Liver (tissue), 3 donors: ENCODE data around the gene STX11.

Experiments used
- ATF3 ChIP-seq: IDR thresholded peaks from 2 replicates; pipeline ENCODE4 v1.6.1; 2016; ENCODE audit warnings: antibody characterized with exemption
- CTCF ChIP-seq: fragments of 150-350 bp; IDR thresholded peaks from 2 replicates; pipeline ENCODE4 v1.5.1; 2017; ENCODE audit warnings: improper control_type of control experiment, low read depth, low read length; ENCODE audit not compliant: missing input control
- EGR1 ChIP-seq, 2 donors: IDR thresholded peaks; 2 replicates each; pipeline ENCODE4 v1.6.1; 2016 to 2018; ENCODE audit warnings: antibody characterized with exemption in 2 of 2, low read depth in 2 of 2
- GABPA ChIP-seq, 2 donors: IDR thresholded peaks in 1 of 2; conservative IDR thresholded peaks in 1 of 2; 2 replicates each; pipeline ENCODE4 v1.6.1; 2016; ENCODE audit warnings: antibody characterized with exemption in 2 of 2, mild to moderate bottlenecking in 1 of 2, moderate library complexity in 1 of 2
- JUND ChIP-seq, 2 donors: IDR thresholded peaks; 2 replicates each; pipeline ENCODE4 v1.6.1; 2016; ENCODE audit warnings: antibody characterized with exemption in 2 of 2
- MAX ChIP-seq: IDR thresholded peaks from 2 replicates; pipeline ENCODE4 v1.6.1; 2016; ENCODE audit warnings: antibody characterized with exemption
- RAD21 ChIP-seq, 2 donors: IDR thresholded peaks; 2 replicates each; pipeline ENCODE4 v1.6.1; 2016; ENCODE audit warnings: antibody characterized with exemption in 2 of 2, mild to moderate bottlenecking in 2 of 2
- REST ChIP-seq: IDR thresholded peaks from 2 replicates; pipeline ENCODE4 v1.6.1; 2016; ENCODE audit warnings: antibody characterized with exemption, mild to moderate bottlenecking
- YY1 ChIP-seq: IDR thresholded peaks from 2 replicates; pipeline ENCODE4 v1.6.1; 2016; ENCODE audit warnings: antibody characterized with exemption, mild to moderate bottlenecking
- ZBTB33 ChIP-seq: IDR thresholded peaks from 2 replicates; pipeline ENCODE4 v1.6.1; 2016; ENCODE audit warnings: antibody characterized with exemption
- donor health status: healthy.
- donor health status: healthy.

GRCh38 chr6:144129469-144129868, 20.8 kb upstream of the STX11 start:
- TF ChIP-seq JUND (IDR thresholded peaks at IDR 0.05) (no peak), ZBTB33 (no peak), CTCF (no peak), MAX (no peak), ATF3 (no peak), GABPA (IDR thresholded peaks at IDR 0.05 in 1 of 2, conservative IDR thresholded peaks at IDR 0.05 in 1 of 2) (no peak), EGR1 (IDR thresholded peaks at IDR 0.05; ENCODE audit: low read depth in 2 of 2) (no peak), REST (no peak), RAD21 (IDR thresholded peaks at IDR 0.05) (no peak), YY1 (no peak)
